Suprapubic skin (tissue), 4 donors: ENCODE measurements around the gene PNPLA8.

Experiments used
- EP300 ChIP-seq: sonication (generic); formaldehyde crosslinking; IDR thresholded peaks from one replicate; pipeline ENCODE4 v1.6.1; 2017; ENCODE audit warnings: antibody characterized with exemption
- POLR2A ChIP-seq, 2 donors: fragments of 450-650 bp; IDR thresholded peaks; one replicate each; pipeline ENCODE4 v1.6.1; 2017; ENCODE audit warnings: antibody characterized with exemption in 2 of 2, mild to moderate bottlenecking in 2 of 2, moderate library complexity in 2 of 2
- POLR2AphosphoS5 ChIP-seq, 3 donors: sonication (generic); formaldehyde crosslinking; IDR thresholded peaks; one replicate each; pipeline ENCODE4 v1.6.1; 2017; ENCODE audit warnings: antibody characterized with exemption in 3 of 3
- TF ChIP-seq, protein P1 (sequence below), 2 donors: fragments of 200-600 bp in 1 of 2; fragments of 450-650 bp in 1 of 2; sonication (generic) in 1 of 2; IDR thresholded peaks; one replicate each; pipeline ENCODE4 v1.5.1; 2016 to 2019; ENCODE audit warnings: antibody characterized with exemption in 2 of 2, mild to moderate bottlenecking in 1 of 2, moderate library complexity in 1 of 2

DNA sequence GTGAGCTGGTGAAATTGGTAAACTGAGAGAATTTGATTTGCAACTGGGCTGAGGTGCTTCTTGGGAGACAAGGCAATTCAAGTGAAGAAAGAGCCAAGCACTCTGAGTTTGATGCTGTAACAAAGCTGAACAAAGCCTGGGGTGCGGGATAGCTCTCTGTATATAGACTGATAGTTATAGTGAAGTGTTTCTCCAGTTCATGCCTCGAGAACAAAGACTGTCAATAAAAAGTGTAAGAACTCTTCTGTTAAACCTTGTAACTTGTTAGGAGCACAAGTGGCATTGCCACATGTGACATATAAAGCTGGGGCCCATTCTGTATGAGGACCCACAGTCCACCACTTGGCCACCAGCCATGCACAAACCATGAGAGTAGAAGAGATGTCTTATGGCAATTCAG, 11.3 kb upstream of the PNPLA8 start:
- TF ChIP-seq, protein P1, sequence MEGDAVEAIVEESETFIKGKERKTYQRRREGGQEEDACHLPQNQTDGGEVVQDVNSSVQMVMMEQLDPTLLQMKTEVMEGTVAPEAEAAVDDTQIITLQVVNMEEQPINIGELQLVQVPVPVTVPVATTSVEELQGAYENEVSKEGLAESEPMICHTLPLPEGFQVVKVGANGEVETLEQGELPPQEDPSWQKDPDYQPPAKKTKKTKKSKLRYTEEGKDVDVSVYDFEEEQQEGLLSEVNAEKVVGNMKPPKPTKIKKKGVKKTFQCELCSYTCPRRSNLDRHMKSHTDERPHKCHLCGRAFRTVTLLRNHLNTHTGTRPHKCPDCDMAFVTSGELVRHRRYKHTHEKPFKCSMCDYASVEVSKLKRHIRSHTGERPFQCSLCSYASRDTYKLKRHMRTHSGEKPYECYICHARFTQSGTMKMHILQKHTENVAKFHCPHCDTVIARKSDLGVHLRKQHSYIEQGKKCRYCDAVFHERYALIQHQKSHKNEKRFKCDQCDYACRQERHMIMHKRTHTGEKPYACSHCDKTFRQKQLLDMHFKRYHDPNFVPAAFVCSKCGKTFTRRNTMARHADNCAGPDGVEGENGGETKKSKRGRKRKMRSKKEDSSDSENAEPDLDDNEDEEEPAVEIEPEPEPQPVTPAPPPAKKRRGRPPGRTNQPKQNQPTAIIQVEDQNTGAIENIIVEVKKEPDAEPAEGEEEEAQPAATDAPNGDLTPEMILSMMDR (IDR thresholded peaks at IDR 0.05), result no peak
- TF ChIP-seq EP300 (no peak), POLR2A (IDR thresholded peaks at IDR 0.05) (no peak), POLR2AphosphoS5 (IDR thresholded peaks at IDR 0.05) (no peak)
